Stimulated activated CD4-positive, alpha-beta T cell treated with anti-CD3 and anti-CD28 coated beads, Interleukin-1b, Interleukin-23, amount 100 ng/mL, for 1 hour (primary cell): ENCODE measurements around the gene APLNR.

Source experiments
- DNase-seq, 2 donors: peaks; one replicate each; pipeline ENCODE4 v3.0.0-alpha.2; 2020; ENCODE audit warnings: low read depth in 2 of 2

APLNR gene

DNA sequence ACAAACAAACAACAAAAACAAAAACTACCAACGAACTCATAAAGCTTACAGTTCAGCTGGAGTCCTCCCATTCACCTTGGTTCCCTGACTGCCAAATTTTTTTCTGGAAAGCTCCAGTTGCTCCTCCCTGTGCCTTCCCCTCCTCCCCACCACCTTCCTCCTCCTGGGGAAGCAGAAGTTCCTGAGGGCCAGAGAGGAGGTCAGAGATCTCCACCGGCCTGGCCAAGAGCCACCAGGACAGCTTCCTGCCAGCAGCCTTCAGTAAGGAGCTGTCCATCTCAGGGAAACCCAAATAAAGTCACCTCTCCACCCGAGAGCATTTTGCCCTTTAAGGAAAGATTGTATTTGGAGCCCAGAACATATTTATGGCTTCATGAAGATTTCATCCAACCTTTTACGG, 20.0 kb downstream of the APLNR start:
- no peak for DNase-seq

DNA sequence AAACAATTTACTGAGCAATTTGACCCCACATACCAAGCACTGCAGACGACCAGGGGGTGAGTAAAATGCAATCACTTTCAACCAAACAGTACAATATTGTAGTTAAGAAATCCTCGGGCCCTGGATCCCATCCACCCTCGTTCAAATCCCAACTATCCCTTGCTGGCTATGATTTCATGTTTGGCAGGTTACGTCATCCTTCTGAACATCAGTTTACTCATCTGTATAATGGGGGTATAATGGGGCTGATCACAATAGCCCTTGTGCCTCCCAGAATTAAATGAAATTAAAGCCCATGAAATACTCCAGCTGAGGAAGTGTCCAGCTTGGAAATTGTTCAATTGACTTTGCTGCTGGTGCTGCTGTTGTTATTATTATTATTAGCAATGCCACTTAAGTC, 20.6 kb downstream of the APLNR start:
- no peak for DNase-seq

GRCh38 chr11:57214494-57214893, 22.6 kb downstream of the APLNR start:
- no peak for DNase-seq

GRCh38 chr11:57214098-57214417, 23.0 kb downstream of the APLNR start:
- DNase-seq: no peak

GRCh38 chr11:57213342-57214097, 23.5 kb downstream of the APLNR start:
- DNase-seq: no peak

GRCh38 chr11:57210781-57211180, 26.3 kb downstream of the APLNR start:
- DNase-seq: no peak

DNA sequence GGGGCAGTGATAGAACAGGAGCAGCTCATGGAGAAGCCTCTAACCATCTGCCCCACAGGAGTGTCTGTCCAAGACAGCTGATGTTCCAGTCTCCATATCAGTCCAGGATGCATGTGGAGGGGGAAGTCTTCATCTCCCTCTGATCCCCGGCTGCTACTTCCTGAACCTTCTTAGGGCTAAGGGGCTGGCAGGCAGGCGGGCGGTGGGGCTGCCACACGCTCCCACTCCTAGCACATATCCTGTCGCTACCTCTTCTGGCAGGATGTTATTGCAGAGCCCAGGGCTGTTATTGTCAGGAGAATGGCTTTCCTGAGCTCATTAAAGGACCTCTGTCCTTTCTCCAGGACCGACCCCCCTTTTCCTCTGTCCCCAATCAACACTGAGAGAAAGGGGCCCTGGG, 29.9 kb downstream of the APLNR start:
- DNase-seq: no peak

- DNase-seq: no peak
Observed at GRCh38 chr11:57205041-57205641, 31.9 kb downstream of the APLNR start.

GRCh38 chr11:57203882-57204480, 33.1 kb downstream of the APLNR start:
- no peak for DNase-seq

DNA sequence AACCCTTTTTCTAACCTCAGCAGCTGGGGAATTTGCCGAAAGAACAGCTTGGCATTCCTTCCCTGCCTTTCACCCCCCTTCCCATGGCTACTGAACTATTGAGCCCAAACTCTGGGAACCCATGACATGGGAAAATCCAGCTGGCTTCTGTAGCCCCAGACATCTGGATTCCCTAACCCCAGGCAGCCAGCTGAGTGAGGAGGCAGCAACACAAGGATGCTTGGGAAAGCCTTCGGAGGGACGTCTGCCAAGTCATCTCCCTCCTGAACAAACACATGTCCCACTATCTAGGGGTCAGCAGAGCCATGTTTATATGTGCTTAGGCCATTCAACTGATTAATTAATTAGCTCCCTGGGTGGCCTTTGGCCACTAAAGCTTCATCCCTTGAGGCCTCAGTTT, 33.7 kb downstream of the APLNR start:
- no peak for DNase-seq

DNA sequence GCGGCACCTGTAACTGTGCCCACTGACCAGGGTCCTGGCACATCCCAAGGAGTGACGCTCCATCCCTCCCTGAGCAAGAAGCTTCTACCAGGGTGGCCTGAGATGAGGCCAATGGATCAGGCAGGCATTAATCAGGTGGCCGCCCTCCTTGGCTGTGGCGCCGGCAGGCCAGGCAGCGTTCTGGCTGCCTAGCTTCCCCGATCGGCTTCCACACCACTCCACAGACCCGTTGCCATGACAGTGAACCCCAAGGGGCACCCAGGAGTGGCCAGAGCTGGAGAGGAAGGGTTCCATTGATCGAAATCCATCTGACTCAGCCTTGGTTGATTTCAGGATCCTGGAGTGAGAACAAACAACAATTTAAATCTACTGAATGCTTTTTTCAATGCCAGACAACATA, 34.8 kb downstream of the APLNR start:
- DNase-seq: no peak

- no peak for DNase-seq
Observed at GRCh38 chr11:57200917-57201316, 36.1 kb downstream of the APLNR start.

- no peak for DNase-seq
Observed at GRCh38 chr11:57199330-57199729, 37.7 kb downstream of the APLNR start.

- DNase-seq: no peak
Observed at GRCh38 chr11:57197762-57198161, 39.3 kb downstream of the APLNR start.

DNA sequence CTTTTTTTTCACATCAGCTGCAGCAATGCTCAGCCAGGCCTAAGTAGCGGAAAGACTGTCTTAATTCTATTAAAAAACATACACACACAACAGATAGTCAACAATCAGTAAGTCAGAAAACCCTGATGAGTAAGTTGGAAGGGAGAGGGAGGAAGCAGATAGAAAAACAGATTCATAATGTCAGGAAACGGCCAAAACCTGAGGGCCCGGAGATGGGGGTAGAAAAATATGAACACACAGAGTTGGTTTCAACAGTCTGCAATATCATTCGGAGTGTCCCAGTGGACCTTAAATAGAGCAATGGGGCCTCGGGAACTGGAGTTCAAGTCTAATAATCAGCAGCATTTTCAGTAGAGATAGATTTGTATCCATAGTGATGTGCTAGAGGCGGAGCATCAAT, 40.5 kb downstream of the APLNR start:
- no peak for DNase-seq

- DNase-seq: no peak
Observed at GRCh38 chr11:57192316-57192715, 44.7 kb downstream of the APLNR start.

DNA sequence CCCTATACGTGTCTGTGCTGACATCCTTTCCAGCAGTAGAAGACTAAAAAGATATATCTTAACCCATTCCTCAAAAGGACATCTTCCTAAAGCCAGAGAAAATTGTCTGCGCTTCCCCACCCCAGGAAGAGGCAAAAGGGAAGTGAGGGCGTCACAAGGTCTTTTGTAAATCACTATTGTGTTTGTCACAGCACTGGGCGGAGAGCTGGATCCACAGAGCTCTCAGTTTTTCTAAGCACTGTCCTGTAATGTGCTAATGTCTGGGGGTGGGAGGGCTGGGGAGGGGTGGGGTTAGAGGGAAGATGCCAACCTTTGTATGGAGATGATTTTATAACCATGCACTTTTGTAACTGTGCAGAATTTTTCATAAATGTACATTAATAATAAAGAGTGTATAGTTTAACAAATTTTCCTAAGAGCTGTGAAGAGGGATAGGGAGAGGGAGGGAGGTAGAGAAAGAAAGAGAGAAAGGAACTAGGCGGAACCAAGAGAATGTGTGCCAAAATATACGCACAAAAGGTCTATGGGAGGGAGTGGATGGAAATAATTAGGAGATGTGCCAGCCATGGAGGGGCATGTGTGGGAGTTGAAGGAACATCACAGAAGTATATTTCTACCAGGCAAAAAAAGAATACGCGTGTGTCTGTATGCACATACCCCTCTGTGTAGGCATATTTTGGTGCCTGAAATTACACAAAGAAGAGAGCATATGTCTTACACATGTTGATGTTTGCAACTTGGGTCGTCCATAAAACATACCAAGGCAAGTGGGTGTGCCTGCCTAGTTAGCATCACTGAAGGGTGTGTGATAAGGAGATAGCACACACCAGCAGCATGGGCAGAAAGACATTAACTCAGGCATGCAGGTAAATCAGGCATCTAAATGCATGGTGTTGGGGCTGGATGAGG, 45.5 kb downstream of the APLNR start:
- no peak for DNase-seq

- no peak for DNase-seq
Observed at GRCh38 chr11:57190548-57190947, 46.5 kb downstream of the APLNR start.
